Measurements from ENCODE around the gene SRRM4. TPM values are rescaled to one million over a fixed set of nuclear protein-coding genes. Genes with fewer than 3 reads are reported as not detected.

The SRRM4 gene
- total RNA-seq, 4 donors from 2014 or later, result not detected

DNA sequence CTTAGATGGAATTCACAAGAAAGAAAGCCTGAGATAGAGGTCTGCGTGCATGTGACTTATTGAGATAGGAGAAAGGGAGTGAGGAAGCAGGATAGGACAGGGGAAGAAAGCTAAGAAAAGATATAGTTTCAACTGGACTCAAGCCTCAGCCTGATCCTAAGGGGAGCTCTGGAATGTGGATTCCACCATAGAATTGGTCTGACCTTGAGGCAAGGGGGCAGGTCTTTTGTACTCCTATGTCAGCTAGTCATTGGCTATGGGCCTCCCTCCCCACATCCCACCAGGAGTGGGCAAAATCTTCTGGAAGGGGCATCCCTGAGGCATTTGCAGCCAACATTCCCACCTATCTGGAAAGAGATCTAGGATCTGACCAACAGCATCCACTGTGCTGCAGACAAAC lies 108.9 kb downstream of the SRRM4 start:
- TF ChIP-seq, protein P1, sequence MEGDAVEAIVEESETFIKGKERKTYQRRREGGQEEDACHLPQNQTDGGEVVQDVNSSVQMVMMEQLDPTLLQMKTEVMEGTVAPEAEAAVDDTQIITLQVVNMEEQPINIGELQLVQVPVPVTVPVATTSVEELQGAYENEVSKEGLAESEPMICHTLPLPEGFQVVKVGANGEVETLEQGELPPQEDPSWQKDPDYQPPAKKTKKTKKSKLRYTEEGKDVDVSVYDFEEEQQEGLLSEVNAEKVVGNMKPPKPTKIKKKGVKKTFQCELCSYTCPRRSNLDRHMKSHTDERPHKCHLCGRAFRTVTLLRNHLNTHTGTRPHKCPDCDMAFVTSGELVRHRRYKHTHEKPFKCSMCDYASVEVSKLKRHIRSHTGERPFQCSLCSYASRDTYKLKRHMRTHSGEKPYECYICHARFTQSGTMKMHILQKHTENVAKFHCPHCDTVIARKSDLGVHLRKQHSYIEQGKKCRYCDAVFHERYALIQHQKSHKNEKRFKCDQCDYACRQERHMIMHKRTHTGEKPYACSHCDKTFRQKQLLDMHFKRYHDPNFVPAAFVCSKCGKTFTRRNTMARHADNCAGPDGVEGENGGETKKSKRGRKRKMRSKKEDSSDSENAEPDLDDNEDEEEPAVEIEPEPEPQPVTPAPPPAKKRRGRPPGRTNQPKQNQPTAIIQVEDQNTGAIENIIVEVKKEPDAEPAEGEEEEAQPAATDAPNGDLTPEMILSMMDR (IDR thresholded peaks at IDR 0.05), result no peak
- TF ChIP-seq EP300 (IDR thresholded peaks at IDR 0.05) (no peak), POLR2A (IDR thresholded peaks at IDR 0.05) (no peak)
- no peak overlapping the region for H3K27ac ChIP-seq
- no peaks in the 10 kb centered on the region for H3K27me3 ChIP-seq
- H3K4me1 ChIP-seq, result no peaks in the 10 kb centered on the region
- 76% methylated on average over 1 of the region's 1 CpG; no CpG with 5 or more reads in 1 of the 2 donors for WGBS, 2 donors
- DNase-seq (ENCODE audit: low spot score in 2 of 2), result no peak
- no peak overlapping the region for H3K4me3 ChIP-seq
- H3K36me3 ChIP-seq, result no peaks in the 10 kb centered on the region
- no peaks in the 10 kb centered on the region for H3K9me3 ChIP-seq

DNA sequence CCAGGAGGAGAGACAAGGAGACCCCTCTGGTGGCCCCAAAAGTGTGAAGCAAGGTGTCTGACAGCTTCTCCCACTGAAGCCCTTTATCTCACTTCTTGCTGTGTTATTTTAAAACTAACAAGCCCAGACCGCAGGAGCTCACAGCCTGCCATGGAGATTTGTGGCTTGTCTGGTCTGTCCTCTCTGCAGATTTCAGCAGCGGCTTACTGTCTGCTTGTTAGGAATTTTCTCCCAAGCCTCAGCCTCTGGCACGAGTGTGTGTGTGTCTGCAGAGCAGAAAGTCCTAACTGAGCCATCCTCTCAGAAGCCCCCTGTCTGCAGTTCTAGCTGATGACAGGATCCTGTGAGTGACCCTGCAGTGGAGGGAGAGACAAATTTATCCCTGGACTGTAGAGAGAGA lies 109.5 kb downstream of the SRRM4 start:
- no peak for DNase-seq (ENCODE audit: low spot score in 2 of 2)
- H3K27me3 ChIP-seq, result no peaks in the 10 kb centered on the region
- no peaks in the 10 kb centered on the region for H3K4me1 ChIP-seq
- no peak overlapping the region for H3K27ac ChIP-seq
- H3K36me3 ChIP-seq, result no peaks in the 10 kb centered on the region
- no peak overlapping the region for H3K4me3 ChIP-seq
- 42 to 43% methylated on average over 3 of the region's 3 CpGs for WGBS, 2 donors
- H3K9me3 ChIP-seq, result no peaks in the 10 kb centered on the region
- no peak for TF ChIP-seq POLR2A (IDR thresholded peaks at IDR 0.05)
- TF ChIP-seq EP300 (IDR thresholded peaks at IDR 0.05), result no peak
- TF ChIP-seq, protein P1 (IDR thresholded peaks at IDR 0.05), result no peak

DNA sequence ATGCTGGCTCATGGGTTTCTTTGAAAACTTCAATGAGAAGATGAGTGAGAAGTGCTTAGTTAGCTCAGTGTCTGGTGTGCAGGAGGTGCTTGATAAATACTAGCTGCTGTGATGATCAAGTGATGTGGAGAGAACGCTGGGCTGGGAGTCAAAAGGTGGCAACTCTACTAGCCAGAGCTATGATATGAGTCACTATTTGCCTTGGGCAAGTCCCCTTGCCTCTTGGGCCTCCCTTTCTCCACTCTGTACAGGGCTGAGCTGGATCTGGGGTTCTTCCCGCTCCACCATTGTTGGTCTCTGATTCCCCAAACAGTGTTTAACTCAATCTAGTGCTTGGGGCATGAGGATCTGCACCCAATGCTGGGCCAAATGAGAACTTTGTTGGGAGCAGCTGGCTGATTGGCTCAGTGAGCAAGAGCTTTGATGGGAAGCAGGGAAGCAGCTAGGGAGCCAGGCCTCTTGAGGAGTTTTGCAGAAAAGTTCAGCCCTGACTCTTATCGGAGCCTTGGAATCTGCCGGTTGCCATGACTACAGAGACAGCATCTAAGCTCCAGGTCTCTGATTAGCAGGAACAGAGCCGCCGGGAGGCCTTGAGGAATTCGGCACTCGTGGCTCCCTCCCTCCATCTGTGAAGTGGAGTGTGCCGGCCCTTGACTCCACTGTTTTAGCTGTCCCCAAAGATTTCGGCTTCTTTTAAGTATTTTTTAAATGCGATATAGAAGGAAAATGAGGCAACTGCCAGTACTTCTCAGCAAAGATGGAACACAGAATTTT lies 115.3 kb downstream of the SRRM4 start:
- Histone ChIP-seq H3K27me3 (no peaks in the 10 kb centered on the region), H3K9me3 (peaks cover 0 to 25% (median 0%) of the 10 kb centered on the region in 4 donors), H3K4me1 (no peaks in the 10 kb centered on the region), H3K36me3 (no peaks in the 10 kb centered on the region), H3K4me3 (no peak overlapping the region), H3K27ac (no peak overlapping the region)
- 34 to 35% methylated on average over 11 of the region's 11 CpGs for WGBS, 2 donors
- DNase-seq (ENCODE audit: low spot score in 2 of 2), result no peak
- TF ChIP-seq POLR2A (IDR thresholded peaks at IDR 0.05) (no peak), EP300 (IDR thresholded peaks at IDR 0.05) (no peak)
- TF ChIP-seq, protein P1 (IDR thresholded peaks at IDR 0.05), result no peak

DNA sequence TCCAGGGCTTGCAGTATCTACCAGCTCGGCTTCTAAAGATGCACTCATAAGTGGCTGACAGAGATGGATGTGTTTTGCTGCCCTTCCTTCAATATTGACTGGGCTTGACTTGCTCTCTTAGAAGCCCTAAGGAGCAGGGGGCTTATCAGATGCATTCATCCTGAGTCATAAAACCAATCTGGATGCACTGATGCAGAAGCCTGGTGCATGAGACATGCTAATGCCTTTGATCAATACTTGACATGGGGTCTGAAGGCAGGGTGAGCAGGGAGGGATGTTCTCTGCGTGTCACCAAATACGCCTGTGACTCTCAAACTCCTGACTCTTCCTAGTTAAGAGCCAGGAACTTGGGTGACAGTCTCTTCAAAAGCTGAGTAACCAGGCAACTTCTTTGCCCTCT lies 119.6 kb downstream of the SRRM4 start:
- no peaks in the 10 kb centered on the region for H3K27me3 ChIP-seq
- H3K36me3 ChIP-seq, result no peaks in the 10 kb centered on the region
- no peak overlapping the region for H3K27ac ChIP-seq
- 61 to 63% methylated on average over 3 of the region's 3 CpGs for WGBS, 2 donors
- TF ChIP-seq EP300 (IDR thresholded peaks at IDR 0.05), result no peak
- TF ChIP-seq, protein P1 (IDR thresholded peaks at IDR 0.05), result no peak
- no peak for TF ChIP-seq POLR2A (IDR thresholded peaks at IDR 0.05)
- no peaks in the 10 kb centered on the region for H3K4me1 ChIP-seq
- no peak overlapping the region for H3K4me3 ChIP-seq
- peaks cover 0 to 25% (median 0%) of the 10 kb centered on the region in 4 donors for H3K9me3 ChIP-seq
- no peak for DNase-seq (ENCODE audit: low spot score in 2 of 2)

DNA sequence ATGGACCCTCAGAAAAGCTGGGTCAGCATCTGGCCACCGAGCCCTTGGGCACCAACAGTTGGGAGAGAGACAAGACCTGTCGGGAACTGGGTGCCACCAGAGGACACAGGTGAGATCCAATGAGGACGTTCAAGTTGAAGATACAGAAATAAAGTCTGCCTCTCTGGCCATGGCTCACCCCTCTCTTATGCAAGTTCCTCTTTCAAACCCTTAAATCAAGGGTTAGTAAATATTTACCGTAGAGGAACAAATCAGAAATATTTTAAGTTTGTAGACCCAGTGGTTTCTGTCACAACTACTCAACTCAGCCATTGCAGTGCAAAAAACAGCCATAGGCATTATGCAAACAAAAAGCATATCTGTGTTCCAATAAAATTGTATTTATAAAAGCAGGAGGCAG lies 120.9 kb downstream of the SRRM4 start:
- 82 to 85% methylated on average over 4 of the region's 4 CpGs for WGBS, 2 donors
- H3K9me3 ChIP-seq, result peaks cover 0 to 25% (median 0%) of the 10 kb centered on the region in 4 donors
- no peaks in the 10 kb centered on the region for H3K4me1 ChIP-seq
- H3K4me3 ChIP-seq, result no peak overlapping the region
- H3K27me3 ChIP-seq, result no peaks in the 10 kb centered on the region
- DNase-seq (ENCODE audit: low spot score in 2 of 2), result no peak
- no peaks in the 10 kb centered on the region for H3K36me3 ChIP-seq
- H3K27ac ChIP-seq, result no peak overlapping the region
- TF ChIP-seq EP300 (IDR thresholded peaks at IDR 0.05) (no peak), POLR2A (IDR thresholded peaks at IDR 0.05) (no peak)
- TF ChIP-seq, protein P1 (IDR thresholded peaks at IDR 0.05), result no peak

All from tibial nerve (tissue), 4 donors.